Measurements from ENCODE around the gene PDZRN3. TPM values are rescaled to one million over a fixed set of nuclear protein-coding genes. Genes with fewer than 3 reads are reported as not detected.

PDZRN3 gene
- total RNA-seq, 1 experiment from 2014 or later = 5.9 TPM

DNA sequence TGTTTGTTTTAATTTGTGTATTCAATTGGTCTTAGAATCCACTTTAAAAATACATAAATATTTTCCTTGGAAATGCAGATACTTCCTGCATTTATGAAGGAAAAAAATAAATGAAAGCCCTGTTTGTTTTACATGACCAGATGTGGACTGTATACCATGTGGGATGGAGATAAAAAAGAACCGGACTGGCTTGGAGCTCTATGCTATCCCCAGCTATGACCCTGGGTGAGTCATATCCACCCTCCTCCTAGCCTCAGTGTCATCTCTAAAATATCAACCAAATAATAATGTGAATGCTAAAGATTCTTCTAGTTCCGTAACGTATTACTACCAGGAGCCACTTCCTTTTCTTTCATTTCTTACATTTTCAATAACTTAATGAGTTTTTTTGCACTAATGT lies 44.5 kb upstream of the PDZRN3 start:
- H3K4me1 ChIP-seq (ENCODE audit: insufficient read depth, low read length) = peaks cover 4% of the 10 kb centered on the region; the same call in 1 of the 2 replicates
- H3K9ac ChIP-seq (ENCODE audit: extremely low read depth, insufficient read length, low read length) = no peak overlapping the region
- H3K9me3 ChIP-seq (ENCODE audit: control insufficient read depth, low read depth, low read length) = no peaks in the 10 kb centered on the region
- H4K8ac ChIP-seq (replicated peaks; ENCODE audit: insufficient read length, low read depth, low read length) = no peak overlapping the region
- H3K27ac ChIP-seq (ENCODE audit: insufficient read length, low read depth, low read length) = no peak overlapping the region
- no peak overlapping the region for H3K18ac ChIP-seq (ENCODE audit: insufficient read length, low read depth, low read length)
- H2BK20ac ChIP-seq (ENCODE audit: low read depth, low read length, poor library complexity, severe bottlenecking) = no peak overlapping the region
- no peak overlapping the region for H3K4ac ChIP-seq (ENCODE audit: low read depth, low read length)
- no peak overlapping the region for H3K14ac ChIP-seq (ENCODE audit: insufficient read depth, low read length)
- H3K56ac ChIP-seq (ENCODE audit: insufficient read length, low read depth, low read length) = no peak overlapping the region
- Mint-ChIP-seq H3K4me3 (no peak overlapping the region), H3K27ac (peak overlapping the region; percentile 78 to 80 (median 79); a peak in 6 of 7 replicates), H3K9me3 (no peaks in the 10 kb centered on the region), H3K36me3 (ENCODE audit: insufficient read depth in 1 of 3, low read depth in 3 of 3) (no peaks in the 10 kb centered on the region), H3K27me3 (ENCODE audit: low read depth) (no peaks in the 10 kb centered on the region), H3K4me1 (peaks cover 58 to 70% of the 10 kb centered on the region in 2 experiments)
- no peak overlapping the region for H2BK15ac ChIP-seq (ENCODE audit: low read depth, low read length)
- no peak overlapping the region for H2BK120ac ChIP-seq (ENCODE audit: low read depth, low read length, poor library complexity, severe bottlenecking)
- H2BK5ac ChIP-seq (ENCODE audit: insufficient read length, low read length) = no peak overlapping the region
- H3T11ph ChIP-seq (ENCODE audit: low read length) = no peak overlapping the region
- no peak overlapping the region for H2AK5ac ChIP-seq (ENCODE audit: insufficient read length, low read length)
- H3K4me2 ChIP-seq (ENCODE audit: insufficient read depth, insufficient read length, low read length) = no peak overlapping the region
- no peaks in the 10 kb centered on the region for H4K20me1 ChIP-seq (ENCODE audit: control insufficient read depth, insufficient read depth, insufficient read length)
- no peak for DNase-seq
- no peaks in the 10 kb centered on the region for H3K79me1 ChIP-seq (ENCODE audit: insufficient read depth, low read depth, low read length, poor library complexity, severe bottlenecking)
- H3K79me2 ChIP-seq (ENCODE audit: insufficient read depth, low read length) = no peaks in the 10 kb centered on the region
- no peak overlapping the region for H4K91ac ChIP-seq (ENCODE audit: insufficient read length, low read depth, low read length)
- no CpG with 5 or more reads among the region's 3 CpGs for WGBS (ENCODE audit: extremely low coverage, insufficient read length, low lambda C conversion rate)
- H3K23me2 ChIP-seq (ENCODE audit: insufficient read length, low read depth, low read length, poor library complexity, severe bottlenecking) = no peaks in the 10 kb centered on the region
- H2AFZ ChIP-seq (ENCODE audit: low read length) = no peak overlapping the region
- H3K23ac ChIP-seq (ENCODE audit: insufficient read length, low read depth, low read length) = no peak overlapping the region
- H4K5ac ChIP-seq (ENCODE audit: insufficient read length, low read depth, low read length) = no peak overlapping the region
- no peaks in the 10 kb centered on the region; the same call in 1 of the 2 replicates for H3K27me3 ChIP-seq (ENCODE audit: insufficient read depth, low read length)
- H2BK12ac ChIP-seq (ENCODE audit: insufficient read length, low read depth, low read length) = no peak overlapping the region
- TF ChIP-seq, protein P1, sequence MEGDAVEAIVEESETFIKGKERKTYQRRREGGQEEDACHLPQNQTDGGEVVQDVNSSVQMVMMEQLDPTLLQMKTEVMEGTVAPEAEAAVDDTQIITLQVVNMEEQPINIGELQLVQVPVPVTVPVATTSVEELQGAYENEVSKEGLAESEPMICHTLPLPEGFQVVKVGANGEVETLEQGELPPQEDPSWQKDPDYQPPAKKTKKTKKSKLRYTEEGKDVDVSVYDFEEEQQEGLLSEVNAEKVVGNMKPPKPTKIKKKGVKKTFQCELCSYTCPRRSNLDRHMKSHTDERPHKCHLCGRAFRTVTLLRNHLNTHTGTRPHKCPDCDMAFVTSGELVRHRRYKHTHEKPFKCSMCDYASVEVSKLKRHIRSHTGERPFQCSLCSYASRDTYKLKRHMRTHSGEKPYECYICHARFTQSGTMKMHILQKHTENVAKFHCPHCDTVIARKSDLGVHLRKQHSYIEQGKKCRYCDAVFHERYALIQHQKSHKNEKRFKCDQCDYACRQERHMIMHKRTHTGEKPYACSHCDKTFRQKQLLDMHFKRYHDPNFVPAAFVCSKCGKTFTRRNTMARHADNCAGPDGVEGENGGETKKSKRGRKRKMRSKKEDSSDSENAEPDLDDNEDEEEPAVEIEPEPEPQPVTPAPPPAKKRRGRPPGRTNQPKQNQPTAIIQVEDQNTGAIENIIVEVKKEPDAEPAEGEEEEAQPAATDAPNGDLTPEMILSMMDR (conservative IDR thresholded peaks at IDR 0.05) = no peak

Measured in H9 (cell line).